SK-N-SH (cell line): Measurements from ENCODE around the gene ANAPC2. TPM values are rescaled to one million over a fixed set of nuclear protein-coding genes. Genes with fewer than 3 reads are reported as not detected.

Source experiments
- CTCF ChIA-PET: fragments of 300-600, 350-600 bp; formaldehyde crosslinking; extraction: SDS; loops from one replicate; lab custom pipeline; 2021; lab: Yijun Ruan, JAX
- POLR2A ChIA-PET: fragments of 350-600 bp; sonication (Branson Sonifier 250); formaldehyde crosslinking; extraction: SDS; loops from one replicate; lab custom pipeline; 2020; ENCODE audit warnings: antibody characterized with exemption, inconsistent platforms; lab: Yijun Ruan, JAX
- DNase-seq: peaks from one replicate; pipeline ENCODE4 v3.0.0; 2012
- H2AFZ ChIP-seq: fragments of 200-600 bp; sonication (generic); 2 replicates; pipeline ENCODE4 v1.8.1; 2016; ENCODE audit warnings: antibody characterized with exemption, mild to moderate bottlenecking, low read depth
- H3F3A ChIP-seq: fragments of 200-600 bp; sonication (generic); replicated peaks from 2 replicates; pipeline ENCODE3; 2016; ENCODE audit warnings: antibody characterized with exemption, mild to moderate bottlenecking; ENCODE audit not compliant: insufficient read depth
- H3K27ac ChIP-seq, 2 experiments: fragments of 200-500 bp in 1 of 2; fragments of 200-600 bp in 1 of 2; sonication (Bioruptor generic) in 1 of 2; sonication (generic), shearing (Covaris generic) in 1 of 2; 2 replicates each; pipeline versions ENCODE4 v1.5.1 to v1.6.1; 2014 to 2016; ENCODE audit warnings: low read depth in 2 of 2, inconsistent platforms in 1 of 2, low read length in 1 of 2, mild to moderate bottlenecking in 1 of 2, mixed read lengths in 1 of 2
- H3K27me3 ChIP-seq: fragments of 200-600 bp; sonication (generic), shearing (Covaris generic); 2 replicates; pipeline ENCODE4 v1.6.1; 2016; ENCODE audit warnings: mixed run types; ENCODE audit not compliant: insufficient read depth
- H3K36me3 ChIP-seq, 2 experiments: fragments of 200-500 bp in 1 of 2; fragments of 200-600 bp in 1 of 2; sonication (Bioruptor generic) in 1 of 2; sonication (generic) in 1 of 2; replicated peaks in 1 of 2; 2 replicates each; pipeline versions ENCODE3 to v1.5.1; 2014 to 2016; ENCODE audit warnings: low read length in 1 of 2, mild to moderate bottlenecking in 1 of 2; ENCODE audit not compliant: insufficient read depth in 2 of 2, control insufficient read depth in 1 of 2
- H3K4me1 ChIP-seq, 2 experiments: fragments of 200-500 bp in 1 of 2; fragments of 200-600 bp in 1 of 2; sonication (Bioruptor generic) in 1 of 2; sonication (generic), shearing (Covaris generic) in 1 of 2; 2 replicates each; pipeline versions ENCODE4 v1.5.1 to v1.6.1; 2014 to 2016; ENCODE audit warnings: low read depth in 1 of 2, low read length in 1 of 2, mixed run types in 1 of 2; ENCODE audit not compliant: insufficient read depth in 2 of 2, control insufficient read depth in 1 of 2
- H3K4me2 ChIP-seq: fragments of 200-600 bp; sonication (generic), shearing (Covaris generic); 2 replicates; pipeline ENCODE4 v1.6.1; 2017; ENCODE audit warnings: mixed run types
- H3K4me3 ChIP-seq, 2 experiments: fragments of 200-500 bp in 1 of 2; fragments of 200-600 bp in 1 of 2; sonication (Bioruptor generic) in 1 of 2; sonication (generic), shearing (Covaris generic) in 1 of 2; 2 replicates each; pipeline versions ENCODE4 v1.5.1 to v1.8.1; 2014 to 2016; ENCODE audit warnings: low read depth in 2 of 2, inconsistent platforms in 1 of 2, low read length in 1 of 2, mild to moderate bottlenecking in 1 of 2, mixed read lengths in 1 of 2, moderate library complexity in 1 of 2
- H3K79me2 ChIP-seq: fragments of 200-600 bp; sonication (generic); 2 replicates; pipeline ENCODE4 v1.8.1; 2017; ENCODE audit warnings: mild to moderate bottlenecking; ENCODE audit not compliant: insufficient read depth
- H3K9ac ChIP-seq: fragments of 200-600 bp; sonication (generic); 2 replicates; pipeline ENCODE4 v1.6.1; 2017; ENCODE audit warnings: mixed run types
- H3K9me2 ChIP-seq: fragments of 200-600 bp; sonication (generic); 2 replicates; pipeline ENCODE4 v1.6.1; 2017; ENCODE audit warnings: mixed run types
- H3K9me3 ChIP-seq: fragments of 200-600 bp; sonication (generic); 2 replicates; pipeline ENCODE4 v1.6.1; 2017; ENCODE audit warnings: mixed run types, mild to moderate bottlenecking, moderate library complexity
- H4K20me1 ChIP-seq: fragments of 200-600 bp; sonication (generic); 2 replicates; pipeline ENCODE4 v1.6.1; 2017; ENCODE audit warnings: mild to moderate bottlenecking, mixed run types; ENCODE audit not compliant: insufficient read depth
- CHD2 ChIP-seq: fragments of 150-350 bp; IDR thresholded peaks from 2 replicates; pipeline ENCODE4 v1.6.1; 2018; ENCODE audit warnings: low read length; ENCODE audit not compliant: partially characterized antibody
- EP300 ChIP-seq, 2 experiments: IDR thresholded peaks; 2 replicates each; pipeline versions ENCODE4 v1.4.0 to v1.6.1; 2012; ENCODE audit warnings: borderline replicate concordance in 1 of 2, low read depth in 1 of 2, low read length in 1 of 2
- EZH2phosphoT487 ChIP-seq: fragments of 200-600 bp; sonication (generic); IDR thresholded peaks from 2 replicates; pipeline ENCODE4 v1.6.1; 2017; ENCODE audit warnings: low read depth, mixed run types, mild to moderate bottlenecking, antibody characterized with exemption, moderate library complexity, borderline replicate concordance
- FOXJ3 ChIP-seq: sonication (generic); formaldehyde crosslinking; IDR thresholded peaks from 2 replicates; pipeline ENCODE4 v1.5.1; 2020; ENCODE audit warnings: mild to moderate bottlenecking, missing genetic modification reagents
- GABPA ChIP-seq: IDR thresholded peaks from 2 replicates; pipeline ENCODE4 v1.4.0; 2012; ENCODE audit warnings: low read depth, mild to moderate bottlenecking
- JUND ChIP-seq: IDR thresholded peaks from 2 replicates; pipeline ENCODE4 v1.4.0; 2012
- MAX ChIP-seq: IDR thresholded peaks from 2 replicates; pipeline ENCODE4 v1.4.0; 2012; ENCODE audit warnings: low read depth
- MEF2A ChIP-seq: IDR thresholded peaks from 2 replicates; pipeline ENCODE4 v1.4.0; 2012; ENCODE audit warnings: low read depth, borderline replicate concordance
- MXI1 ChIP-seq: IDR thresholded peaks from 2 replicates; pipeline ENCODE4 v1.6.1; 2012; ENCODE audit warnings: mild to moderate bottlenecking, low read depth, low read length, improper control_type of control experiment
- PBX3 ChIP-seq: IDR thresholded peaks from 2 replicates; pipeline ENCODE4; 2012
- POLR2AphosphoS5 ChIP-seq: IDR thresholded peaks from 2 replicates; pipeline ENCODE4 v1.6.1; 2012; ENCODE audit warnings: low read depth, low read length
- RAD21 ChIP-seq: IDR thresholded peaks from 2 replicates; pipeline ENCODE4 v1.6.1; 2012; ENCODE audit warnings: mild to moderate bottlenecking, low read length
- REST ChIP-seq: IDR thresholded peaks from 2 replicates; pipeline ENCODE4 v1.6.1; 2012; ENCODE audit warnings: mild to moderate bottlenecking, low read depth, low read length, moderate library complexity
- SMC3 ChIP-seq: IDR thresholded peaks from 2 replicates; pipeline ENCODE4 v1.6.1; 2012; ENCODE audit warnings: low read depth, low read length, improper control_type of control experiment
- TAF1 ChIP-seq: IDR thresholded peaks from 2 replicates; pipeline ENCODE4 v1.6.1; 2012; ENCODE audit warnings: low read depth, mild to moderate bottlenecking, low read length, moderate library complexity, borderline replicate concordance
- ZBTB33 ChIP-seq: IDR thresholded peaks from 2 replicates; pipeline ENCODE4 v1.4.0; 2012; ENCODE audit warnings: low read depth, borderline replicate concordance
- WGBS: methylation state at CpG from one replicate; pipeline ENCODE4 v1.1.6; 2017; ENCODE audit warnings: low lambda C conversion rate; 5-methylcytosine and 5-hydroxymethylcytosine counted together
- polyA plus RNA-seq, 3 experiments: library from polyadenylated mRNA; depleted of rRNA; stranded (reverse); fragments of >200 nt; gene quantifications; 2 replicates each; pipeline ENCODE4 v1.2.3, GENCODE V29; 2012

ANAPC2 gene
- polyA plus RNA-seq, 1 of the 3 experiments (the other 2 are of a cell fraction), result 35.1 TPM

GRCh38 chr9:137139468-137140150 is 48.8 kb downstream of the ANAPC2 start:
- CTCF ChIA-PET, result interaction anchor here (1.1 to 3.1 kb wide), 3 partner anchors 10 to 97 kb away, joined by 3 to 14 read pairs (median 10); partner anchors contain the start of gene TMEM210
- POLR2A ChIA-PET, result interaction anchor here (0.8 to 3.0 kb wide), 6 partner anchors 9 to 54 kb away, joined by 3 to 32 read pairs (median 4); partner anchors contain the start of gene TMEM210

More at GRCh38 chr9:137139468-137140150, 48.8 kb downstream of the ANAPC2 start:
- Histone ChIP-seq H3K4me3 (peak overlapping the region in 1 of 2 experiments; percentile 35; a peak in 1 of 4 replicates), H4K20me1 (no peaks in the 10 kb centered on the region), H3K27me3 (peaks cover 14% of the 10 kb centered on the region), H3K27ac (no peak overlapping the region), H3K4me1 (peaks cover 0 to 8% of the 10 kb centered on the region in 2 experiments; a peak in 1 of 4 replicates), H3K4me2 (no peak overlapping the region), H3K36me3 (no peaks in the 10 kb centered on the region), H3K9ac (no peak overlapping the region), H3F3A (no peaks in the 10 kb centered on the region), H3K9me3 (no peaks in the 10 kb centered on the region), H3K9me2 (no peaks in the 10 kb centered on the region), H2AFZ (no peak overlapping the region)
- WGBS, result 75% methylated on average over 19 of the region's 37 CpGs
- DNase-seq, result no peak
- TF ChIP-seq MXI1, result no peak
- no peak for TF ChIP-seq GABPA
- no peak for TF ChIP-seq RAD21
- no peak for TF ChIP-seq FOXJ3 (CRISPR knock-in tag)
- TF ChIP-seq MAX, result no peak
- TF ChIP-seq SMC3, result no peak
- no peak for TF ChIP-seq MEF2A
- TF ChIP-seq TAF1, result no peak
- no peak for TF ChIP-seq REST
- TF ChIP-seq ZBTB33, result no peak
- no peak for TF ChIP-seq JUND
- no peak for TF ChIP-seq POLR2AphosphoS5
- no peak for TF ChIP-seq CHD2
- no peak for TF ChIP-seq EZH2phosphoT487
- no peak for TF ChIP-seq PBX3
- no peak for TF ChIP-seq EP300 (IDR thresholded peaks at IDR 0.05; ENCODE audit: borderline replicate concordance in 1 of 2, low read depth in 1 of 2, low read length in 1 of 2)
- TF ChIP-seq, all 33 proteins: peak for 0
- no peaks in the 10 kb centered on the region for H3K79me2 ChIP-seq
